Osteoblast (primary cell): ENCODE data around the gene PTGR2. TPM values are rescaled to one million over a fixed set of nuclear protein-coding genes. Genes with fewer than 3 reads are reported as not detected.
"Not testable (repeated sequence)": the region's sequence is repeated elsewhere in the genome, so short reads cannot be mapped to it uniquely, and the experiment has no call there.

Experiments
- DNase-seq: peaks from one replicate; pipeline ENCODE4 v3.0.0; 2011; ENCODE audit warnings: low spot score, mixed read lengths; ENCODE audit not compliant: insufficient read length; ENCODE audit errors: missing footprints
- H2AFZ ChIP-seq: 2 replicates; pipeline ENCODE4 v1.6.0; 2011; ENCODE audit warnings: mild to moderate bottlenecking, low read length
- H3K27ac ChIP-seq: 2 replicates; pipeline ENCODE4 v1.5.1; 2011; ENCODE audit warnings: mild to moderate bottlenecking, low read depth, low read length, moderate library complexity
- H3K27me3 ChIP-seq: 2 replicates; pipeline ENCODE4 v1.6.0; 2012; ENCODE audit warnings: mild to moderate bottlenecking, control low read depth, inconsistent platforms, low read length, moderate library complexity; ENCODE audit not compliant: insufficient read depth
- H3K36me3 ChIP-seq: 2 replicates; pipeline ENCODE4 v1.5.1; 2011; ENCODE audit warnings: mild to moderate bottlenecking, low read length, control low read depth, moderate library complexity; ENCODE audit not compliant: insufficient read depth
- H3K4me1 ChIP-seq: 2 replicates; pipeline ENCODE4 v1.5.1; 2011; ENCODE audit warnings: mild to moderate bottlenecking, low read length, control low read depth, moderate library complexity; ENCODE audit not compliant: insufficient read depth
- H3K4me2 ChIP-seq: 2 replicates; pipeline ENCODE4 v1.6.0; 2011; ENCODE audit warnings: mild to moderate bottlenecking, low read length; ENCODE audit not compliant: insufficient read depth
- H3K4me3 ChIP-seq: fragments of 200-600 bp; sonication (generic); 3 replicates; pipeline ENCODE4 v1.5.1; 2012; ENCODE audit warnings: mild to moderate bottlenecking, low read length, inconsistent platforms; ENCODE audit not compliant: insufficient read depth
- H3K79me2 ChIP-seq: 2 replicates; pipeline ENCODE4 v1.6.0; 2012; ENCODE audit warnings: mild to moderate bottlenecking, low read length, control low read depth, inconsistent platforms; ENCODE audit not compliant: insufficient read depth
- H3K9me3 ChIP-seq: 2 replicates; pipeline ENCODE4 v1.5.1; 2011; ENCODE audit warnings: low read depth, low read length, control low read depth
- H4K20me1 ChIP-seq: 2 replicates; pipeline ENCODE4 v1.6.0; 2012; ENCODE audit warnings: mild to moderate bottlenecking, low read length, control low read depth; ENCODE audit not compliant: insufficient read depth
- CTCF ChIP-seq: IDR thresholded peaks from 2 replicates; pipeline ENCODE4 v1.5.1; 2011; ENCODE audit warnings: mild to moderate bottlenecking, low read depth, low read length, moderate library complexity; ENCODE audit errors: extremely low read depth
- total RNA-seq: library from RNA; depleted of rRNA; stranded (reverse); fragments of >200 nt; gene quantifications from 2 replicates; pipeline ENCODE4 v1.2.3, GENCODE V29; 2012

PTGR2 gene
- total RNA-seq, 1 donor = 7.2 TPM

DNA sequence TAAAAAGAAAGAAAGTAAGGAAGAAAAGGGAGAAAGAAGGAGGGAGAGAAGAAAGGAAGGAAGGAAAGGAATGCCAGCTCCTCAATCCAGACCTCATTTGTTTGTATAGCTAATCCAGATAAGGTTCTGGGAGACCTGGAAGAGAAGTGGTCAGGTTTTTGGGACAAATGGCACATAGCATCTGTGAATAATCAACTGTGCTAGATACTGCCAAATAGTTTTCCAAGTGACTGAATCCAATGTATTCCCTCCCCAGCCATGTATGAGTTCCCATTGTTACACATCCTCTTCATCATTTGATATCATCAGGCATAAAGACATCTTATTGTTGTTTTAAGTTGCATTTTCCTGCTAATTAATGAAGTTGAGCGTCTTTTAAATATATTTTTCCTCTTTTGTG lies 18.6 kb upstream of the PTGR2 start:
- TF ChIP-seq CTCF = no peak
- H3K79me2 ChIP-seq = no peaks in the 10 kb centered on the region
- no peak overlapping the region for H3K4me3 ChIP-seq
- no peak overlapping the region for H3K4me2 ChIP-seq
- H3K4me1 ChIP-seq = peaks cover 19% of the 10 kb centered on the region
- no peaks in the 10 kb centered on the region for H4K20me1 ChIP-seq
- H2AFZ ChIP-seq = no peak overlapping the region
- peak; percentile 80 for DNase-seq
- H3K36me3 ChIP-seq = no peaks in the 10 kb centered on the region
- H3K27me3 ChIP-seq = no peaks in the 10 kb centered on the region
- H3K27ac ChIP-seq = peak overlapping the region; percentile 1
- H3K9me3 ChIP-seq = no peaks in the 10 kb centered on the region

GRCh38 chr14:73833530-73834260 lies 17.9 kb upstream of the PTGR2 start:
- peak; percentile 58 for DNase-seq
- Histone ChIP-seq H3K27ac (peak overlapping the region; percentile 34), H3K27me3 (no peaks in the 10 kb centered on the region), H2AFZ (peak overlapping the region; percentile 49), H3K4me3 (peak overlapping the region; percentile 35), H4K20me1 (no peaks in the 10 kb centered on the region), H3K4me2 (peak overlapping the region; percentile 48), H3K4me1 (peaks cover 19% of the 10 kb centered on the region), H3K9me3 (no peaks in the 10 kb centered on the region), H3K36me3 (no peaks in the 10 kb centered on the region), H3K79me2 (no peaks in the 10 kb centered on the region)
- TF ChIP-seq CTCF = no peak

GRCh38 chr14:73834261-73834625 lies 17.4 kb upstream of the PTGR2 start:
- H2AFZ ChIP-seq = peak overlapping the region; percentile 49
- TF ChIP-seq CTCF = no peak
- peak overlapping the region; percentile 34 for H3K27ac ChIP-seq
- H3K4me2 ChIP-seq = no peak overlapping the region
- no peaks in the 10 kb centered on the region for H4K20me1 ChIP-seq
- H3K27me3 ChIP-seq = no peaks in the 10 kb centered on the region
- no peaks in the 10 kb centered on the region for H3K79me2 ChIP-seq
- H3K4me3 ChIP-seq = no peak overlapping the region
- no peak for DNase-seq
- peaks cover 19% of the 10 kb centered on the region for H3K4me1 ChIP-seq
- no peaks in the 10 kb centered on the region for H3K36me3 ChIP-seq
- H3K9me3 ChIP-seq = no peaks in the 10 kb centered on the region

DNA sequence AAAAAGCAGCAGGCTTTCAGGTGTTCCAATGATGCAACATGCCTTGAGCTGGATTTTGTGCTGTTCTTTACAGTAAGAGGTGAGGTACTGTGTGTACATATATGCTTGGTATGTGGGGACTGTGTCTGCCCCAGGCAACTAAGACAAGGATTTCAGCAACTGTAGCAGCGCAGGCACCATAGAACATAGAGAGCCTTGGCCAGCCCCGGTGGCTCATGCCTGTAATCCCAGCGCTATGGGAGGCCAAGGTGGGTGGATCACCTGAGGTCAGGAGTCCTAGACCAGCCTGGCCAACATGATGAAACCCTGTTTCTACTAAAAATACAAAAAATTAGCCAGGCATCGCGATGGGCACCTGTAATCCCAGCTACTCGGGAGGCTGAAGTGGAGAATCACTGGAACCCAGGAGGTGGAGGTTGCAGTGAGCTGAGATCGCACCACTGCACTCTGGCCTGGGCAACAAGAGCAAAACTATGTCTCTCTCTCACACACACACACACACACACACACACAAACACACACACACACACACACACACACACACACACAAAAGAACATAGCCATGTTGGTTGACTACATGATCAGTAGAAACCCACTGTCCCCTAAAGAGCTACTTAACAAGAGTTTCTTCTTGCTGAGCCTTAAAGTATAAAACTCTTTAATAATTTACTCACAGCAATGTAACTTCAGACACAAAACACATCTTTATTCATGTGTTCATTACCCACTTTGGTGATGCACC lies 13.2 kb upstream of the PTGR2 start:
- DNase-seq, H3K4me1 ChIP-seq, H3K4me2 ChIP-seq, H3K9me3 ChIP-seq, H3K79me2 ChIP-seq, H2AFZ ChIP-seq, H4K20me1 ChIP-seq, H3K36me3 ChIP-seq, H3K4me3 ChIP-seq, H3K27me3 ChIP-seq, H3K27ac ChIP-seq: not testable (repeated sequence)
